ENCODE results near the gene LRRC8D. TPM values are rescaled to one million over a fixed set of nuclear protein-coding genes. Genes with fewer than 3 reads are reported as not detected.

Gene LRRC8D
- polyA plus RNA-seq, 2 of the 4 experiments (the other 2 are of a cell fraction), result 41.8 to 76.7 TPM

- 96% methylated on average over 4 of the region's 4 CpGs for WGBS (ENCODE audit: missing lambda C conversion rate)
- H3K4me2 ChIP-seq, result no peak overlapping the region
- H3K9me3 ChIP-seq, result peaks cover 7% of the 10 kb centered on the region; the same call in 2 of the 3 replicates
- H3K4me1 ChIP-seq, result peaks cover 29% of the 10 kb centered on the region; the same call in 2 of the 3 replicates
- CTCF ChIA-PET, result interaction anchor here (1.7 kb wide), 1 partner anchor 127 kb away, joined by 4 read pairs; no protein-coding TSS in a partner anchor
- FAIRE-seq, result no peak
- no peak for TF ChIP-seq HMGXB4 (CRISPR knock-in tag; IDR thresholded peaks at IDR 0.05; ENCODE audit: borderline replicate concordance)
- no peak overlapping the region for H3K27ac ChIP-seq
- DNase-seq (ENCODE audit: low read depth in 1 of 2, low spot score in 1 of 2), result no peak
- POLR2A ChIA-PET, result no interaction called here
- H3K4me3 ChIP-seq, result no peak overlapping the region
- ATAC-seq, result no peak
Observed at GRCh38 chr1:89931964-89932363, 111.1 kb downstream of the LRRC8D start.

DNA sequence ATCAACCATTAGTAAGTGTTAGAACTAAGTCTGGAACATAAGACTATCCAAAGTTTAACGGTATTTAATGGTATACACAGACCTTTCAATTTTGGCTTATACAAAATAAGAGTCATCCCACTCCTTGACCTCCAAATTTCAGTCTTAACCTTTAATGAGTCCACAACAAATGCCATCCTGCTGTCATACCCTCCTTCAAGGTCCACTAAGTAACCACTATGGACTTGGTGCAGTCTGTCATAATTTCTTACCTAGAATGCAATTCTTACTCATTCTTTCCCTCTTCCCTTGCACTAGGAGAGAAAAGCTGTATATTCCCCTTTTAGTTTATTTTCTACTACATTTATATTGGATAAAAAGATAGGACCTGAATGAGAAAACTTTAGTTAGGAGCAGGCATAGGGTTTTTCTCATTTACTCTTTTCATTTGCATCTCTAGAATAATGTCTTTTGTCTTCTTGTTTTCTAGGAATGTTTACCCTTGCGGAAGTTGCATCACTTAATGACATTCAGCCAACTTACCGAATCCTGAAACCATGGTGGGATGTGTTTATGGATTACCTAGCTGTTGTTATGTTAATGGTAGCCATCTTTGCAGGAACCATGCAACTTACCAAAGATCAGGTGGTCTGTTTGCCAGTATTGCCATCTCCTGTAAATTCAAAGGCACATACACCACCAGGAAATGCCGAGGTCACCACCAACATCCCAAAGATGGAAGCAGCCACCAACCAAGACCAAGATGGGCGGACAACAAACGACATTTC lies 111.9 kb downstream of the LRRC8D start:
- Histone ChIP-seq H3K27ac (no peak overlapping the region), H3K9me3 (no peaks in the 10 kb centered on the region), H3K4me3 (no peak overlapping the region), H3K4me1 (peaks cover 35% of the 10 kb centered on the region), H3K4me2 (no peak overlapping the region)
- WGBS (ENCODE audit: missing lambda C conversion rate), result 93% methylated on average over 5 of the region's 6 CpGs
- CTCF ChIA-PET, result interaction anchor here (1.7 to 1.8 kb wide), 2 partner anchors 12 to 128 kb away, joined by 3 to 4 read pairs; no protein-coding TSS in a partner anchor
- TF ChIP-seq JUNB (IDR thresholded peaks at IDR 0.05) (no peak), CBX2 (IDR thresholded peaks at IDR 0.05; ENCODE audit: borderline replicate concordance, low read depth) (no peak), FOXS1 (CRISPR knock-in tag; IDR thresholded peaks at IDR 0.05) (no peak), KDM1A (IDR thresholded peaks at IDR 0.05; ENCODE audit: low read depth) (no peak), ATOH8 (CRISPR knock-in tag; IDR thresholded peaks at IDR 0.05; ENCODE audit: low read depth) (no peak), MYC (IDR thresholded peaks at IDR 0.05; ENCODE audit: borderline replicate concordance, low read length) (no peak), MAZ (IDR thresholded peaks at IDR 0.05; ENCODE audit: borderline replicate concordance, low read depth, low read length) (no peak), NFE2L2 (conservative IDR thresholded peaks at IDR 0.05; ENCODE audit: low read length) (no peak), EHF (CRISPR knock-in tag; IDR thresholded peaks at IDR 0.05) (no peak), SREBF2 (IDR thresholded peaks at IDR 0.05) (no peak), NPAS2 (CRISPR knock-in tag; IDR thresholded peaks at IDR 0.05; ENCODE audit: borderline replicate concordance) (no peak), MAFK (IDR thresholded peaks at IDR 0.05; ENCODE audit: partially characterized antibody) (no peak), HDAC2 (IDR thresholded peaks at IDR 0.05) (no peak), HEYL (CRISPR knock-in tag; IDR thresholded peaks at IDR 0.05) (no peak), HOXA7 (CRISPR knock-in tag; IDR thresholded peaks at IDR 0.05) (no peak), EP300 (IDR thresholded peaks at IDR 0.05) (no peak)
- TF ChIP-seq, protein P1, sequence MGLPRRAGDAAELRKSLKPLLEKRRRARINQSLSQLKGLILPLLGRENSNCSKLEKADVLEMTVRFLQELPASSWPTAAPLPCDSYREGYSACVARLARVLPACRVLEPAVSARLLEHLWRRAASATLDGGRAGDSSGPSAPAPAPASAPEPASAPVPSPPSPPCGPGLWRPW (IDR thresholded peaks at IDR 0.05), result no peak
- TF ChIP-seq, protein P2, sequence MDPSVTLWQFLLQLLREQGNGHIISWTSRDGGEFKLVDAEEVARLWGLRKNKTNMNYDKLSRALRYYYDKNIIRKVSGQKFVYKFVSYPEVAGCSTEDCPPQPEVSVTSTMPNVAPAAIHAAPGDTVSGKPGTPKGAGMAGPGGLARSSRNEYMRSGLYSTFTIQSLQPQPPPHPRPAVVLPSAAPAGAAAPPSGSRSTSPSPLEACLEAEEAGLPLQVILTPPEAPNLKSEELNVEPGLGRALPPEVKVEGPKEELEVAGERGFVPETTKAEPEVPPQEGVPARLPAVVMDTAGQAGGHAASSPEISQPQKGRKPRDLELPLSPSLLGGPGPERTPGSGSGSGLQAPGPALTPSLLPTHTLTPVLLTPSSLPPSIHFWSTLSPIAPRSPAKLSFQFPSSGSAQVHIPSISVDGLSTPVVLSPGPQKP (IDR thresholded peaks at IDR 0.05; ENCODE audit: low read depth, low read length), result no peak
- POLR2A ChIA-PET, result no interaction called here
- FAIRE-seq (no peak), ATAC-seq (no peak), DNase-seq (ENCODE audit: low read depth in 1 of 2, low spot score in 1 of 2) (no peak)

- CTCF ChIA-PET, result interaction anchor here (1.8 kb wide), 1 partner anchor 10 kb away, joined by 3 read pairs; no protein-coding TSS in a partner anchor
- H3K4me1 ChIP-seq, result peaks cover 40% of the 10 kb centered on the region
- no peak overlapping the region for H3K4me2 ChIP-seq
- no peak for DNase-seq (ENCODE audit: low read depth in 1 of 2, low spot score in 1 of 2)
- ATAC-seq, result no peak
- peak overlapping the region in 1 of 2 experiments; percentile 6; a peak in 1 of 6 replicates for H3K27ac ChIP-seq
- 92% methylated on average over 11 of the region's 11 CpGs for WGBS (ENCODE audit: missing lambda C conversion rate)
- TF ChIP-seq MAZ (IDR thresholded peaks at IDR 0.05; ENCODE audit: borderline replicate concordance, low read depth, low read length), result no peak
- no peak for TF ChIP-seq HDAC2 (IDR thresholded peaks at IDR 0.05)
- FAIRE-seq, result no peak
- POLR2A ChIA-PET, result no interaction called here
- H3K4me3 ChIP-seq, result no peak overlapping the region
- no peaks in the 10 kb centered on the region for H3K9me3 ChIP-seq
Observed at GRCh38 chr1:89934461-89934860, 113.6 kb downstream of the LRRC8D start.
